ENCODE measurements around the gene CRB1.

The CRB1 gene

DNA sequence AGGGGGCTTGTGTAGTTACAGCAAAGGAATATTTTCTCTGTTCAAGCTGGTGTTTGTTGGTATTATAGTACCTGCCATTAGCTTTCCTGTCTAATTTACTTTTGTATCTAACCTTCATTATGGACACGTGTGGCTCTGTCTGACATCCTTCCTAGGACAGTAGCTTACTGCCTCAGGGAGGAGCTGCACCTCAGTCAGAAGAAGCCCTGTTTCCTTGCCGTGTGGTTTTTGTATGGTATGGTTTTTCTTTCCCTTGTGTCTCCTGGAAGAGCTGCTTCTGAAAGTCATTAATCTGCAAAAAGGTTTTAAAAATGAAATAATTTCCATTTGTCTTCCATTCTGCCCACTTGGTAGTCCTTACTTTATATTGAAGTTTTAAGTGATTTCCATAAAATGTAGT, 17.4 kb upstream of the CRB1 start:
- no peaks in the 10 kb centered on the region for H3K27me3 ChIP-seq (ENCODE audit: control insufficient read depth in 5 of 5, insufficient read depth in 4 of 5, low read length in 5 of 5)
- H3K4me1 ChIP-seq (ENCODE audit: control insufficient read depth in 5 of 5, insufficient read depth in 5 of 5, low read length in 5 of 5), result no peaks in the 10 kb centered on the region
- H3K9me3 ChIP-seq (ENCODE audit: control insufficient read depth in 5 of 5, low read length in 5 of 5), result no peaks in the 10 kb centered on the region
- no peak overlapping the region for H3K9ac ChIP-seq (ENCODE audit: low read length in 5 of 5)
- no peaks in the 10 kb centered on the region for H3K36me3 ChIP-seq (ENCODE audit: control insufficient read depth in 5 of 5, insufficient read depth in 5 of 5, low read length in 5 of 5)
- H3K27ac ChIP-seq (ENCODE audit: low read depth, low read length), result no peak overlapping the region
- no peak overlapping the region for H3K4me3 ChIP-seq (ENCODE audit: low read depth in 1 of 5, low read length in 5 of 5)

DNA sequence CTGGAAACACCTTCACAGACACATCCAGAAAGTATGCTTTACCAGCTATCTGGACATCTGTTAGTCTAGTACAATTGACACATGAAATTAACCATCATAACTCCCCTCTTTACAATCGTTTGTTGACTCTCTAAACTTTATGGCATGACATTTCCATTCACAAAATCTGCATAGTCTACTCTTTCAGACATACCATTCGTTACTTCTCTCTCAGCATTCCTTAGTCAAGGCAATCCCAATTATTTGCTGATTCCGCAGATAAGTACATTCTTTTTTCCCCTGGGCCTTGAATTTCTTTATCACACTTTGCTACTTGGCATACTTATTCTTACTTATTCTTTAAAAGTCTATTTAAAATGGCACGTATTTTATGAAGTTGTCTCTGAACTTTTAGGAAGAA, 15.1 kb upstream of the CRB1 start:
- H3K9me3 ChIP-seq (ENCODE audit: control insufficient read depth in 5 of 5, low read length in 5 of 5), result no peaks in the 10 kb centered on the region
- H3K27me3 ChIP-seq (ENCODE audit: control insufficient read depth in 5 of 5, insufficient read depth in 4 of 5, low read length in 5 of 5), result no peaks in the 10 kb centered on the region
- H3K4me3 ChIP-seq (ENCODE audit: low read depth in 1 of 5, low read length in 5 of 5), result no peak overlapping the region
- H3K4me1 ChIP-seq (ENCODE audit: control insufficient read depth in 5 of 5, insufficient read depth in 5 of 5, low read length in 5 of 5), result no peaks in the 10 kb centered on the region
- H3K27ac ChIP-seq (ENCODE audit: low read depth, low read length), result no peak overlapping the region
- no peak overlapping the region for H3K9ac ChIP-seq (ENCODE audit: low read length in 5 of 5)
- no peaks in the 10 kb centered on the region for H3K36me3 ChIP-seq (ENCODE audit: control insufficient read depth in 5 of 5, insufficient read depth in 5 of 5, low read length in 5 of 5)

DNA sequence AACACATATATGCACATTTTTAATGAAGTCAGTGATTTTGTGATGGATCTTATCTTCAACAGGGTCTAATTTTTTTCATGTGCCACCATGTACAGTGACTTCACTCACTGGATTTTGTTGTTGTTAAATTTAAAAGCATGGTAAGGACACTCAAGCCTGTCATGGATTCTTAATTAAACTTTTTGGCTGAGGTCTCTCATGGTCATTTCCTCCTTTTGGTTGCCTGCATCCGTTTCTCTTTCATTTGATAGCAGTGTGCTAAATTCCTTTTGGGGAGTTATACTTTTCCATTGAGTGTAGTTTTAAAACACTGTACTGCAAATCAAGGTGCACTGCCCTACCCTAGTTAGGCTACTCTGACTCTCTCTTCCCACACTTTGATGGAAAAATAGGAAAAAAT, 13.2 kb upstream of the CRB1 start:
- no peak overlapping the region for H3K4me3 ChIP-seq (ENCODE audit: low read depth in 1 of 5, low read length in 5 of 5)

DNA sequence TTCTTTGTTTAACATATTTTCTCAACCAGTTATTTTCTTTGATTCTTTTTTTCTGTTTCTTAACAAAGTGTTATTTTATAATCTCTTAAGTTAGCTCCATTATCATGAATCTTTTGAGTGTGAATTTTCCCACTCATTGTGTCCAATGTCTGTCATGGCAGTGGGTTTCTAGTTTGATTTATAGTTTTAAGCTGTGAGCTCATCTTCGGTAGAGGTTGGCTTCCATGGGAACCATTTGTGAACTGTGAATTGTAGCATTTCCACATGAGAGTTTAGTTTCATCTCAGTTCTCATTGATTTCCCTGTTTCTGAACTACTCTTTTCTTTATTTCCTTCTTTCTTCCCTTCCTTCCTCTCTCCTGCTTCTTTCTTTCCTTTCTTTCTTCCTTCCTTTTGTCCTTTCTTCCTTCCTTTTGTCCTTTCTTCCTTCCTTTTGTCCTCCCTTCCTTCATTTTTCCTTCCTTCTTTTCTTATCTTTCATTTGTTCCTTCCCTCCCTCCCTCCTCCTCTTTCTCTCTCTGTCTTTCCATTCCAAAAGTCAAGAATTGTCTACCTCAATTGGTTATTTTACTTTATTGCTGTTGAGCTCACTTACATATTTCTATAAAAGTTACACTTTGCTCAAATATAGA, 3.0 kb upstream of the CRB1 start:
- no peak overlapping the region for H3K9ac ChIP-seq (ENCODE audit: low read length in 5 of 5)
- H3K4me1 ChIP-seq (ENCODE audit: control insufficient read depth in 5 of 5, insufficient read depth in 5 of 5, low read length in 5 of 5), result no peaks in the 10 kb centered on the region
- no peak overlapping the region for H3K27ac ChIP-seq (ENCODE audit: low read depth, low read length)
- H3K9me3 ChIP-seq (ENCODE audit: control insufficient read depth in 5 of 5, low read length in 5 of 5), result no peaks in the 10 kb centered on the region
- H3K4me3 ChIP-seq (ENCODE audit: low read depth in 1 of 5, low read length in 5 of 5), result no peak overlapping the region
- H3K36me3 ChIP-seq (ENCODE audit: control insufficient read depth in 5 of 5, insufficient read depth in 5 of 5, low read length in 5 of 5), result no peaks in the 10 kb centered on the region
- no peaks in the 10 kb centered on the region for H3K27me3 ChIP-seq (ENCODE audit: control insufficient read depth in 5 of 5, insufficient read depth in 4 of 5, low read length in 5 of 5)

More for the DNA sequence above, 13.2 kb upstream of the CRB1 start:
- Histone ChIP-seq H3K27ac (ENCODE audit: low read depth, low read length) (no peak overlapping the region), H3K9me3 (ENCODE audit: control insufficient read depth in 5 of 5, low read length in 5 of 5) (no peaks in the 10 kb centered on the region), H3K4me1 (ENCODE audit: control insufficient read depth in 5 of 5, insufficient read depth in 5 of 5, low read length in 5 of 5) (no peaks in the 10 kb centered on the region), H3K36me3 (ENCODE audit: control insufficient read depth in 5 of 5, insufficient read depth in 5 of 5, low read length in 5 of 5) (no peaks in the 10 kb centered on the region), H3K27me3 (ENCODE audit: control insufficient read depth in 5 of 5, insufficient read depth in 4 of 5, low read length in 5 of 5) (no peaks in the 10 kb centered on the region), H3K9ac (ENCODE audit: low read length in 5 of 5) (no peak overlapping the region)

DNA sequence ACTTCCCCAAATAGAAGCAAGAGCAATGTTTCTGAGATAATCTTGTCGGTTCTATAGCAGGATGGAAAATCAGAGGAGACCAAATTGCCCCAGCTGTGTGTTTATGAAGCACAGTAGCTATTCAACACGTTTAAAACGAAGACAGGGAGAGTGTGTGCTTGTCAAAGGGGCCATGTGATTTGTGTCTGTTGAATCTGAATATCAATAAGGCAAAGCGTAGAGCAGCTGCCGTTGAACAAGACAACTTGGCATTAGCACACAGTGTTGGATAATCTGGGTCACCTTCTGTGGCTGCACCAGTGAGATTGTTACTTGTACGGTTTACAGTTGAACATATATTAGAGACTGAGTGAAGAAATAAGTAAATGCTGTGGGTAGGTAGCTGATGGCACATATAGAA, 1.0 kb downstream of the CRB1 start:
- H3K36me3 ChIP-seq (ENCODE audit: control insufficient read depth in 5 of 5, insufficient read depth in 5 of 5, low read length in 5 of 5), result no peaks in the 10 kb centered on the region
- no peak overlapping the region for H3K27ac ChIP-seq (ENCODE audit: low read depth, low read length)
- no peak overlapping the region for H3K9ac ChIP-seq (ENCODE audit: low read length in 5 of 5)
- H3K4me3 ChIP-seq (ENCODE audit: low read depth in 1 of 5, low read length in 5 of 5), result no peak overlapping the region
- H3K27me3 ChIP-seq (ENCODE audit: control insufficient read depth in 5 of 5, insufficient read depth in 4 of 5, low read length in 5 of 5), result no peaks in the 10 kb centered on the region
- H3K9me3 ChIP-seq (ENCODE audit: control insufficient read depth in 5 of 5, low read length in 5 of 5), result no peaks in the 10 kb centered on the region
- no peaks in the 10 kb centered on the region for H3K4me1 ChIP-seq (ENCODE audit: control insufficient read depth in 5 of 5, insufficient read depth in 5 of 5, low read length in 5 of 5)

DNA sequence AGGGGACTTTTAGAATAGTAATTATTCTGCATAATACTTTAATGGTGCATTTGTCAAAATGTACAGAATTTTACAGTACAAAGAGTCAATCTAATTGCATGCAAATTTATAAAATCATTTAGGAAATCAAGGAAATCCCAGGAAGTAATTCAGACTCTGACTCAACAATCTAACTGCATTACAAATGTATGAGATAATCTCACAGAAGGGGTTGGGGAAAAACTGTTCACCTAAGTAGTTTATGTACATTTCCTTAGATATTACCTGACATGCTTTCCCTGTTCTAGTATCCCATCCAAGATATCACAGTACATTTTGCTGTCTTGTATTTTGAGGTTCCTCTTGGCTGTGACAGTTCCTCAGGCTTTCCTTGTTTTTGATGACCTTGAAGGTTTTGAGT, 4.7 kb downstream of the CRB1 start:
- Histone ChIP-seq H3K27ac (ENCODE audit: low read depth, low read length) (no peak overlapping the region), H3K4me3 (ENCODE audit: low read depth in 1 of 5, low read length in 5 of 5) (no peak overlapping the region), H3K36me3 (ENCODE audit: control insufficient read depth in 5 of 5, insufficient read depth in 5 of 5, low read length in 5 of 5) (no peaks in the 10 kb centered on the region), H3K9me3 (ENCODE audit: control insufficient read depth in 5 of 5, low read length in 5 of 5) (no peaks in the 10 kb centered on the region), H3K9ac (ENCODE audit: low read length in 5 of 5) (no peak overlapping the region), H3K27me3 (ENCODE audit: control insufficient read depth in 5 of 5, insufficient read depth in 4 of 5, low read length in 5 of 5) (no peaks in the 10 kb centered on the region), H3K4me1 (ENCODE audit: control insufficient read depth in 5 of 5, insufficient read depth in 5 of 5, low read length in 5 of 5) (no peaks in the 10 kb centered on the region)

DNA sequence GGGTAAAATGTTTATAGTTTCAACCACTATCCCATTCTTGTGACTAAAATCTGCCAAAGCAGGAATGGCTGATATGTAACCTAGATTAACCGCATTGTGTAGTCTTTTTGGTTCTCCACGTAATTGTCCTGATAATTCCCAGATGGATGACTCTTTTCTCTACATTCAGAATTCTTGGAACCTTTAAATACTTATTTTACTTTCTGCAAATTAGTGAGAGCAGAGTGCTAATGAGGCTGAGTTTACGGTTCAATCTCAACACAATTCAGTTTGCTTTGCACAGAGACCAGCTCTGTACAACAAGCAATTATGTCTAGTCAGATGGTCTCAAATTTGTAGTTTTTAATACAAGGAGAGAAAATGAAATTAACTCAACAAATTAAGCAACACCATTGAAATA, 9.1 kb downstream of the CRB1 start:
- Histone ChIP-seq H3K27me3 (ENCODE audit: control insufficient read depth in 5 of 5, insufficient read depth in 4 of 5, low read length in 5 of 5) (no peaks in the 10 kb centered on the region), H3K9me3 (ENCODE audit: control insufficient read depth in 5 of 5, low read length in 5 of 5) (no peaks in the 10 kb centered on the region), H3K4me3 (ENCODE audit: low read depth in 1 of 5, low read length in 5 of 5) (no peak overlapping the region), H3K4me1 (ENCODE audit: control insufficient read depth in 5 of 5, insufficient read depth in 5 of 5, low read length in 5 of 5) (no peaks in the 10 kb centered on the region), H3K36me3 (ENCODE audit: control insufficient read depth in 5 of 5, insufficient read depth in 5 of 5, low read length in 5 of 5) (no peaks in the 10 kb centered on the region), H3K27ac (ENCODE audit: low read depth, low read length) (no peak overlapping the region), H3K9ac (ENCODE audit: low read length in 5 of 5) (no peak overlapping the region)

DNA sequence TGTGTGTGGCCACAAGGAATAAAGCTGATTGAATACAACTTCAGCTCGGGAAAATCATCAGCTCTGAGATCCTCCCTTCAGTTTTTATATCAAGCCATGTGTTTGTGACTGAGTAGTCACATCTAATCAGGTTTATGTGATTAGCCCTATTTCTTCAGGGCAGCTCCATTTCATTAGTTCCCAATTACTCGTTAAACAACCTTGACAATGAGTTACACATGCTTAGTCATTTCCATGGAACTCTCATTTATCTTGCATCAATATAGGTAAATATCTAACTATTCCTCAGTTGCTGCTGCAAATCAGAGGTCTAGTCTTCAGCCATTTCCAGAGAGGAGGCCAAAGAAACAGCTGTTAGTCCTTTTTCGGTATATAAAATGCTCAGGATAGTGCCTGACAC, 16.3 kb downstream of the CRB1 start:
- no peaks in the 10 kb centered on the region for H3K27me3 ChIP-seq (ENCODE audit: control insufficient read depth in 5 of 5, insufficient read depth in 4 of 5, low read length in 5 of 5)
- no peaks in the 10 kb centered on the region for H3K36me3 ChIP-seq (ENCODE audit: control insufficient read depth in 5 of 5, insufficient read depth in 5 of 5, low read length in 5 of 5)
- H3K4me3 ChIP-seq (ENCODE audit: low read depth in 1 of 5, low read length in 5 of 5), result no peak overlapping the region
- no peak overlapping the region for H3K9ac ChIP-seq (ENCODE audit: low read length in 5 of 5)
- no peaks in the 10 kb centered on the region for H3K4me1 ChIP-seq (ENCODE audit: control insufficient read depth in 5 of 5, insufficient read depth in 5 of 5, low read length in 5 of 5)
- no peaks in the 10 kb centered on the region for H3K9me3 ChIP-seq (ENCODE audit: control insufficient read depth in 5 of 5, low read length in 5 of 5)
- H3K27ac ChIP-seq (ENCODE audit: low read depth, low read length), result no peak overlapping the region

DNA sequence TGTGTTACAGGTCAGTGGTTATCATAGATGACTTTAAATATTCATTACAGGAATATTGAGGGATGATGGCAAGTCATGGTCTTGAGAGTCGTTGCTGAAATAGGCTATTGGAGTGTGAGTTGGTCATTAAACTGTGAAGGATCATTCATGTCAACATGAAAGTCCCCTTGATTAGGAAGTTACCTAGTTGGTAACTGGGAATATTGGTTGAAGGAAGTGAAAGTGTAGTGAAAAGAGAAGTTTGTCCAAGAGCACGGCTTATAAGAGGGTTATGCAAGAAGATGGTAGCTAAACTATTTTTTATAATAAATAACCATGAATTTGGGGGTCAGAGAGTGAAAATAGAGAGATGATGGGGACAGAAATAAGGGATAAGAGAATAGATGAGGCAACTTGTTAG, 16.9 kb downstream of the CRB1 start:
- Histone ChIP-seq H3K4me3 (ENCODE audit: low read depth in 1 of 5, low read length in 5 of 5) (no peak overlapping the region), H3K9me3 (ENCODE audit: control insufficient read depth in 5 of 5, low read length in 5 of 5) (no peaks in the 10 kb centered on the region), H3K27ac (ENCODE audit: low read depth, low read length) (no peak overlapping the region), H3K9ac (ENCODE audit: low read length in 5 of 5) (no peak overlapping the region), H3K36me3 (ENCODE audit: control insufficient read depth in 5 of 5, insufficient read depth in 5 of 5, low read length in 5 of 5) (no peaks in the 10 kb centered on the region), H3K4me1 (ENCODE audit: control insufficient read depth in 5 of 5, insufficient read depth in 5 of 5, low read length in 5 of 5) (no peaks in the 10 kb centered on the region), H3K27me3 (ENCODE audit: control insufficient read depth in 5 of 5, insufficient read depth in 4 of 5, low read length in 5 of 5) (no peaks in the 10 kb centered on the region)

DNA sequence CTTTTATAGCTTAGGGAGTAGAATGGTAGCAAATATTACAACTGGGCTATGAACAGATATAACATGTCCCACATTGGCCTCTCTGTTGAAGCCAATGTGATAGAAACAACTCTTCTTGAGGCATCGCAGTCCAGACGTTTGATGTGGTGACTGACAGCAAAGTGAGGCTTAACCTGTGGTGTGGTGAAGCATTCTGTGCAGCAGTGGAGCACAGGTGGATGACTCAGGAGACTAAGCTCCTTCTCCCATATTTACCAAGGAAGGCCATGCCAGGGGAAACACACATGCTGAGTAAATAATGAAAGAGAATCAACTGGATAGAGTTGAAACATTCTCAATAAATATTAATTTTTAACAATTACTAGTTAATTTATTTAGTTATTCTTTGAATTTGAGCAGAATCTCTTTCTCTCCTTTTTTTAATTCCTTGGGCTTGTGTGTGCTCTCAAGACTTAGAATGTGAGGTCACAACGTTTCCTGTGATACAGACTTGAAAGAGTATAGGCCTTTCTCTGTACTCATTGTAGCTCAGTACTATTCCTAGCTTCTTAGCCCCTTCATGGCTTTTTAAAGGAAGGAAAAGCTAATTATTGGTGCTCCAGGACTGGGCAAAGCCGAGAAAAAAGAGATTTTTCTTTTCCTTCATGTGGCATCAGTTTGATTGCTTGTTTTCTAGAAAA, 17.6 kb downstream of the CRB1 start:
- H3K36me3 ChIP-seq (ENCODE audit: control insufficient read depth in 5 of 5, insufficient read depth in 5 of 5, low read length in 5 of 5), result no peaks in the 10 kb centered on the region
- no peak overlapping the region for H3K9ac ChIP-seq (ENCODE audit: low read length in 5 of 5)
- no peaks in the 10 kb centered on the region for H3K9me3 ChIP-seq (ENCODE audit: control insufficient read depth in 5 of 5, low read length in 5 of 5)
- H3K4me3 ChIP-seq (ENCODE audit: low read depth in 1 of 5, low read length in 5 of 5), result no peak overlapping the region
- H3K4me1 ChIP-seq (ENCODE audit: control insufficient read depth in 5 of 5, insufficient read depth in 5 of 5, low read length in 5 of 5), result no peaks in the 10 kb centered on the region
- H3K27ac ChIP-seq (ENCODE audit: low read depth, low read length), result no peak overlapping the region
- no peaks in the 10 kb centered on the region for H3K27me3 ChIP-seq (ENCODE audit: control insufficient read depth in 5 of 5, insufficient read depth in 4 of 5, low read length in 5 of 5)

All from subcutaneous abdominal adipose tissue (tissue), 5 donors.